Mucosa of descending colon (tissue), 3 donors: ENCODE measurements around the gene HK1. TPM values are rescaled to one million over a fixed set of nuclear protein-coding genes. Genes with fewer than 3 reads are reported as not detected.

ENCODE experiments used
- ATAC-seq: fragments of 200-7000 bp; cut with Tn5 transposase; one replicate; pipeline ENCODE4 v1.9.1; 2020; ENCODE audit warnings: mild to moderate bottlenecking, moderate library complexity
- DNase-seq, 3 donors: peaks; one replicate each; pipeline ENCODE4 v3.0.0-alpha.2; 2020
- H3K36me3 ChIP-seq: fragments of 200-600 bp; one replicate; pipeline ENCODE4 v1.8.0; 2021; ENCODE audit warnings: low read depth, mild to moderate bottlenecking
- H3K4me1 ChIP-seq: fragments of 200-600 bp; one replicate; pipeline ENCODE4 v1.8.0; 2021; ENCODE audit warnings: low read depth, mild to moderate bottlenecking
- H3K4me3 ChIP-seq: fragments of 200-600 bp; one replicate; pipeline ENCODE4 v1.8.0; 2021; ENCODE audit warnings: mild to moderate bottlenecking
- H3K9me3 ChIP-seq: fragments of 200-600 bp; one replicate; pipeline ENCODE4 v1.8.0; 2021; ENCODE audit warnings: mild to moderate bottlenecking
- intact Hi-C, 2 donors: fragments of 100-400 bp; cut with DNase I in 1 of 2; cut with micrococcal nuclease in 1 of 2; formaldehyde crosslinking; loops; one replicate each; pipeline versions ENCODE4 v1.11.0 to v1.11.1; 2022; cut with DNase I, micrococcal nuclease
- total RNA-seq, 3 donors: library from RNA; stranded (reverse); fragmentation: NEBNext Ultra II Directional in 2 of 3; extraction: Animal tissue kit (Norgen Biotek cat#: 25700) in 2 of 3; gene quantifications; one replicate each; pipeline versions ENCODE4 v1.2.1 to v1.2.4, GENCODE V29; 2021 to 2023
- TF ChIP-seq, protein P1 (sequence below): fragments of 200-600 bp; IDR thresholded peaks from one replicate; pipeline ENCODE4 v1.8.0; 2022; ENCODE audit warnings: antibody characterized with exemption, mild to moderate bottlenecking
- donor health status: DM: no; HTN: no; CAD: no; lungs with moderate emphysema.
- donor health status: DM: no; HTN: no; CAD: no.
- donor health status: DM: no; HTN: yes; CAD: no.

HK1 gene
- total RNA-seq, 3 donors from 2014 or later: 63.9 to 102 (median 81.3) TPM

DNA sequence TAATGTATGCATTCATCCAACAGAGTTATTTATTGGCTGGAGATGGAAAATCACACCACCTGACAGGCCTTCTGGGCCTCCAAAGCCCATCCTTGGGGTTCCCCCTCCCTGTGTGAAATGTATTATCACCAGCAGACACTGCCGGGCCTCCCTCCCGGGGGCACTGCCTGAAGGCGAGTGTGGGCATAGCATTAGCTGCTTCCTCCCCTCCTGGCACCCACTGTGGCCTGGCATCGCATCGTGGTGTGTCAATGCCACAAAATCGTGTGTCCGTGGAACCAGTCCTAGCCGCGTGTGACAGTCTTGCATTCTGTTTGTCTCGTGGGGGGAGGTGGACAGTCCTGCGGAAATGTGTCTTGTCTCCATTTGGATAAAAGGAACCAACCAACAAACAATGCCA, 123.1 kb downstream of the HK1 start:
- H3K36me3 ChIP-seq: no peaks in the 10 kb centered on the region
- DNase-seq (no peak), ATAC-seq (no peak)
- no peaks in the 10 kb centered on the region for H3K4me1 ChIP-seq
- TF ChIP-seq, protein P1, sequence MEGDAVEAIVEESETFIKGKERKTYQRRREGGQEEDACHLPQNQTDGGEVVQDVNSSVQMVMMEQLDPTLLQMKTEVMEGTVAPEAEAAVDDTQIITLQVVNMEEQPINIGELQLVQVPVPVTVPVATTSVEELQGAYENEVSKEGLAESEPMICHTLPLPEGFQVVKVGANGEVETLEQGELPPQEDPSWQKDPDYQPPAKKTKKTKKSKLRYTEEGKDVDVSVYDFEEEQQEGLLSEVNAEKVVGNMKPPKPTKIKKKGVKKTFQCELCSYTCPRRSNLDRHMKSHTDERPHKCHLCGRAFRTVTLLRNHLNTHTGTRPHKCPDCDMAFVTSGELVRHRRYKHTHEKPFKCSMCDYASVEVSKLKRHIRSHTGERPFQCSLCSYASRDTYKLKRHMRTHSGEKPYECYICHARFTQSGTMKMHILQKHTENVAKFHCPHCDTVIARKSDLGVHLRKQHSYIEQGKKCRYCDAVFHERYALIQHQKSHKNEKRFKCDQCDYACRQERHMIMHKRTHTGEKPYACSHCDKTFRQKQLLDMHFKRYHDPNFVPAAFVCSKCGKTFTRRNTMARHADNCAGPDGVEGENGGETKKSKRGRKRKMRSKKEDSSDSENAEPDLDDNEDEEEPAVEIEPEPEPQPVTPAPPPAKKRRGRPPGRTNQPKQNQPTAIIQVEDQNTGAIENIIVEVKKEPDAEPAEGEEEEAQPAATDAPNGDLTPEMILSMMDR: no peak
- intact Hi-C loops: no loop called here
- H3K4me3 ChIP-seq: no peak overlapping the region
- no peaks in the 10 kb centered on the region for H3K9me3 ChIP-seq

- H3K4me3 ChIP-seq: no peak overlapping the region
- no peaks in the 10 kb centered on the region for H3K36me3 ChIP-seq
- DNase-seq: no peak
- intact Hi-C loops: no loop called here
- TF ChIP-seq, protein P1: no peak
- no peak for ATAC-seq
- no peaks in the 10 kb centered on the region for H3K4me1 ChIP-seq
- H3K9me3 ChIP-seq: no peaks in the 10 kb centered on the region
Measured at GRCh38 chr10:69402386-69402785, 124.1 kb downstream of the HK1 start.

DNA sequence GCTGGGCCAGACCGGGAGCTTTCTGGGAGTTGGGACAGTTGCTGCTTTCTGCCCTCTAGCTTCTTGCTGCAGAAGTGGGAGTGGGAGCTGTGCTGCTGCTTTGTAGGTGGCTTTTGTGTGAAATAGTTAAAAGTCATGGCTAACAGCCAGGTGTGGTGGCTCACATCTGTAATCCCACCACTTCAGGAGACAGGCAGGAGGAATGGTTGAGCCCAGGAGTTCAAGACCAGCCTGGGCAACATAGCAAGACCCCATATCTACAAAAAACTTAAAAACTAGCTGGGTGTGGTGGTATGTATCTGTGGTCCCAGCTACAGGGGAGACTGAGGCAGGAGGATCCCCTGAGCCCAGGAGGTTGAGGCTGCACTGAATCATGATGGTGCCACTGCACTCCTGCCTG, 124.8 kb downstream of the HK1 start:
- Histone ChIP-seq H3K36me3 (no peaks in the 10 kb centered on the region), H3K4me3 (no peak overlapping the region), H3K9me3 (no peaks in the 10 kb centered on the region), H3K4me1 (no peaks in the 10 kb centered on the region)
- TF ChIP-seq, protein P1: no peak
- no peak for DNase-seq
- intact Hi-C loops: no loop called here
- no peak for ATAC-seq

DNA sequence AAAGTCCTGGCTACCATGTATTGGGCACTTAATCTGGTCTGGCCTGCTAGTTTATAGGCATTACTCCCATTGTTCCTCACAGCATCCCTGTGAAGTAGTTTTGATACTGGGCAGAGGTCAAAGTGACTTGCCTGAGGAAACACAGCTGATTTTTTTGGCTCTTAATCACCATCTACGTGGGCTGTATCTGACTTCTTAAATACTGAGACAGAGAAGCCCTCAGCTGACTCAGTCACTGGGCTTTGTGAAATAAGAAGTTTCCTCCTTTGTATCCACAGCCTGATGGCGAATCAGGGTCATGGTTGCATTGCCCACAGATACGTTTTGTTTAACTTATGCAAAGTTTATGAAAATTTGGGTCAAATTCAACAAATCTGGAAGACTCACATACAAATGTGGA, 125.2 kb downstream of the HK1 start:
- ATAC-seq (no peak), DNase-seq (no peak)
- Histone ChIP-seq H3K36me3 (no peaks in the 10 kb centered on the region), H3K4me1 (no peaks in the 10 kb centered on the region), H3K4me3 (no peak overlapping the region), H3K9me3 (no peaks in the 10 kb centered on the region)
- intact Hi-C loops: no loop called here
- TF ChIP-seq, protein P1: no peak

- Histone ChIP-seq H3K9me3 (no peaks in the 10 kb centered on the region), H3K4me3 (no peak overlapping the region), H3K4me1 (peaks cover 5% of the 10 kb centered on the region), H3K36me3 (no peaks in the 10 kb centered on the region)
- intact Hi-C loops: no loop called here
- no peak for ATAC-seq
- TF ChIP-seq, protein P1: no peak
- DNase-seq: no peak
Measured at GRCh38 chr10:69404786-69405185, 126.5 kb downstream of the HK1 start.

GRCh38 chr10:69405221-69405620, 126.9 kb downstream of the HK1 start:
- intact Hi-C loops: no loop called here
- H3K4me3 ChIP-seq: no peak overlapping the region
- H3K36me3 ChIP-seq: no peaks in the 10 kb centered on the region
- DNase-seq: no peak
- peaks cover 5% of the 10 kb centered on the region for H3K4me1 ChIP-seq
- no peaks in the 10 kb centered on the region for H3K9me3 ChIP-seq
- ATAC-seq: no peak
- TF ChIP-seq, protein P1: no peak
